Brain microvascular endothelial cell (primary cell): ENCODE results near the gene DERA.
A peak's percentile ranks its signal among the peaks of the same experiment; 100 is the strongest.

Source experiments
- DNase-seq: peaks from one replicate; pipeline ENCODE4 v3.0.0-alpha.2; 2020
- H3K27ac ChIP-seq: fragments of 250-450 bp; sonication (Bioruptor Pico); 2 replicates; pipeline ENCODE4 v1.5.1; 2020; ENCODE audit warnings: mild to moderate bottlenecking, moderate library complexity
- H3K27me3 ChIP-seq: fragments of 250-450 bp; sonication (Bioruptor Pico); replicated peaks from 2 replicates; pipeline ENCODE4 v1.5.1; 2020; ENCODE audit warnings: mild to moderate bottlenecking
- H3K36me3 ChIP-seq: fragments of 250-450 bp; sonication (Bioruptor Pico); replicated peaks from 2 replicates; pipeline ENCODE4 v1.5.1; 2020; ENCODE audit warnings: mild to moderate bottlenecking
- H3K4me3 ChIP-seq: 2 replicates; pipeline ENCODE4 v1.5.1; 2011; ENCODE audit warnings: low read depth, mild to moderate bottlenecking, control low read depth, low read length, moderate library complexity
- CTCF ChIP-seq: IDR thresholded peaks from 2 replicates; pipeline ENCODE4 v1.5.1; 2011; ENCODE audit warnings: low read depth, mild to moderate bottlenecking, moderate library complexity, low read length, control low read depth, inconsistent platforms; ENCODE audit errors: missing control alignments
- in situ Hi-C: cut with HindIII; loops from 2 replicates; pipeline ENCODE4 v1.10.0; 2017; ENCODE audit warnings: low sequenced_read_pairs, low pct_ligation_motif_present

Gene DERA

GRCh38 chr12:15882118-15882971 lies 28.8 kb upstream of the DERA start, which contains the start of gene STRAP:
TSS of gene STRAP (plus strand) at chr12:15882387. CDS start at chr12:15882708, 321 bp downstream.
- peak; percentile 97 for DNase-seq
- TF ChIP-seq CTCF, result no peak
- in situ Hi-C loops, result no loop called here
- Histone ChIP-seq H3K36me3 (peaks cover 15% of the 10 kb centered on the region), H3K4me3 (peak within 1 kb of the TSS; percentile 96), H3K27me3 (no peaks in the 10 kb centered on the region), H3K27ac (peak within 1 kb of the TSS; percentile 96)

DNA sequence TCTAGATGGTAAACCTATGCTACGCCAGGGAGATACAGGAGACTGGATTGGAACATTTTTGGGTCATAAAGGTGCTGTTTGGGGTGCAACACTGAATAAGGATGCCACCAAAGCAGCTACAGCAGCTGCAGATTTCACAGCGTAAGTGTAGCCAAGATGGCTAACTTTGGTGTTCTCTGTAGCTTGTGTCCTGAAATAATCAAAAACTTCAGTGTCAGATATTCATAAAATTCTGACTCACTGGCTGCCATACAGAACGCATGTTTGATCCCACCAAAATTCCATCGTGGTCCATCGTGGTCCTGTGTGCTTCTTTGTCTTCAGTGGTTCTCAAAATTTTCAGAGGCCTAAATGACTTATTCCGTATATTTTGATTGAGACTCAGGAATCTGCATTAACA lies 27.6 kb upstream of the DERA start:
- Histone ChIP-seq H3K27ac (peak overlapping the region; percentile 96), H3K4me3 (peak overlapping the region; percentile 96), H3K27me3 (no peaks in the 10 kb centered on the region), H3K36me3 (peaks cover 15% of the 10 kb centered on the region)
- in situ Hi-C loops, result no loop called here
- DNase-seq, result no peak
- TF ChIP-seq CTCF, result no peak

- H3K27me3 ChIP-seq, result no peaks in the 10 kb centered on the region
- no peak overlapping the region for H3K27ac ChIP-seq
- DNase-seq, result no peak
- in situ Hi-C loops, result no loop called here
- peaks cover 30% of the 10 kb centered on the region for H3K36me3 ChIP-seq
- no peak for TF ChIP-seq CTCF
- H3K4me3 ChIP-seq, result no peak overlapping the region
Measured at GRCh38 chr12:15886372-15887042, 24.6 kb upstream of the DERA start.

DNA sequence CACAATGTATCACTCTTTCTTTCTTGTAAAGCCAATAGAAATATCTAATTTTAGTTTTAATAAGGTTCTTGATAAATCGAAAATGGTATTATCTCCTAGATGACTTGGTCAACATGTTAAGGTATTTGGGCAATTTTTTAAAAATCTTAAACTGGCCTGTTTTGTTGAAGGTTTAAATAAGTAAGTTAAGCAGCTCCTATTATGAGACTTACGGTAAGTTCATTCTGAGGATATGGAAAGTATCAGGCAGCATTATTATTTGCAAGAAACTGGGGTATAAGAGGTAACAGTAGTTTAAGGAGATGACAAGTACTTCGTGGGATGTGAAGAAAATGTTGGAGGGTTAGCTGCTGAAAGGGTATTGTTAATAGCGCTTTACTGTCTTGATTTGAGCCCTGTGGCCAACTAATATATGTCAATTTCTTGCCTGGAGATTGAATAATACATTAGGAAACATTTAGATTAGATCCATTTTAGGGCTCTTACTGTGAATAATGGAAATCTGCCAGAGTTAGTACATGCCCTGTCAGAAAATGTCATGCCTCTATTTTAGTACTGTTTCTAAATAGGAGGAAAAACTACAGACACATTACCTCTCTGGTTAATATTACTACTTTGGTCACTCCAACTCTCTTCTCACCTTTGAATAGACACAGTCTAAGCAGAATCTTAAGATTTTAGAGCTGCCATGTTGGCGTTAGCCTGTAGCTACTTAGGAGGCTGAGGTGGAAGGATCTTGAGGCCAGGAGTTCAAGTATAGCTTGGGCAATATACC lies 23.9 kb upstream of the DERA start:
- Histone ChIP-seq H3K27me3 (no peaks in the 10 kb centered on the region), H3K27ac (no peak overlapping the region), H3K36me3 (peaks cover 33% of the 10 kb centered on the region), H3K4me3 (no peak overlapping the region)
- DNase-seq, result no peak
- in situ Hi-C loops, result no loop called here
- TF ChIP-seq CTCF, result no peak

DNA sequence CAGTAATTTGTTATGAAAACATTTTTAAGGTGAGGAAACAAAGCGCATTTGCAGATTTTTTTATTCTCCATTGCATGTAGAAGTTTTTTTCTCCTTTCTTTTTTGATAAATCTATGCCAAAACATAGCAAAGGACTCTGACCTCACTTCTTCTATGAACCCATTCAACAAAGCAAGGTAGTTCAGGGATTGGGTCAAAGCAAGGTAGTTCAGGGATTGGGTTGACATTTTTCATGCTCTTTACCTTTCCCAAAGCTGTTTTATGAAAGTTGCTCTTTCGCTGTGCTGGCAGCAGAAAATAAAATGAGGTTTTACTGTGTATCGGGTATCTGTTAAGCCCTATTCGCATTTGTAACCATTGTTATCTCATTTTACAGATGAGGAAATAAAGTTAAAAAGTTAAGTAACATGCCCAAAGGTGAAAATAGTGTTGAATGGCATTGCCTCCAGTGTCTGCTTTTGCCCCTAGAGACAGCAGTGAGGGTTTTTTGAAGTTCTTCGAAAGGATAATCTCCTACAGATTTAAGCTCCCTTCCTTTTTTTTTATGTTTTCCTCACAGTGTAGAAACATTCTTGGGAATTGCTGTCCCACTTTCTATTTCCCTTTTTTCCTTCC lies 18.4 kb upstream of the DERA start:
- in situ Hi-C loops, result no loop called here
- Histone ChIP-seq H3K27ac (no peak overlapping the region), H3K27me3 (no peaks in the 10 kb centered on the region), H3K4me3 (no peak overlapping the region), H3K36me3 (peaks cover 45% of the 10 kb centered on the region)
- DNase-seq, result no peak
- TF ChIP-seq CTCF, result no peak
